ENCODE results near the gene FOXK2.

FOXK2 gene

GRCh38 chr17:82648165-82648668 lies 128.7 kb downstream of the FOXK2 start, which contains the start of gene WDR45B:
Gene WDR45B (minus strand): TSS chr17:82648444. CDS start chr17:82648340, 104 bp downstream.
- FAIRE-seq: no peak

GRCh38 chr17:82648742-82649331 lies 129.3 kb downstream of the FOXK2 start:
- no peak for FAIRE-seq

DNA sequence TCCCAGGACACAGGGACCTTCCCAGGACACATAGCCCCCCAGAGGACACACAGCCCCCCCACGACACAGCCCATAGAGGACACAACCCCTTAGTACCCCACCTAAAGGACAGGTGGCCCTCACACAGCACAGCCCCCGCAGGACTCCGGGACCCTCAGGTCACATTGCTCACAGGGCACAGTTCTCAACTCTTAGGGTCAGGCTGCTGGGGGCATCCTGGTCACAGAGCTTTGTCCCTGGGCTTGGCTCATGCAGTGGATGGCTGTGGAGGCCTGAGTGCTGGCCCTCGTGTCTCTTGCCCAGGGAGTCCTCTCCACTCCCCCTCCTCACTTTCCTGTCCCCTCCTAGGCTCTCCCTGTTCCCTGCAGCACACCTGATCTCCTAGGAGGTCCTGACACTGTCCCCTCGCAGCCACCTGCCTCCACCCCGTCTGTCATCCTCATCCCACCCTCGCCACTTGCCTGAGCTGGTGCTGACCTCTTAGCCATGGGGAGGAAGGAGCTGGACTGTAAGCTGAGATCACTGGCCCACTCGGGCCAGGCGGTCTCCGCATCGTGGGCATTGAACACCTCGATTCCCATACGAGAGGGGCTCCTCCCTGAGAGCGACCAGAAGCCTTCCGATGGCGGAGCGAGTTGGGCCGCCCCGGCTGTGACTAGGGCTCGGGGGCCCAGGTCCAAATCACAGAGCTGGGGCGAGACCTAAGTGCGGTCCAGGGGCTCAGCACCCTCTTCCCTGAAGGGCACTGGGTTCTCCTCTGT lies 130.1 kb downstream of the FOXK2 start:
- FAIRE-seq: no peak

- no peak for FAIRE-seq
Measured at GRCh38 chr17:82650723-82651122, 131.2 kb downstream of the FOXK2 start.

- no peak for FAIRE-seq
Measured at GRCh38 chr17:82653651-82654528, 134.4 kb downstream of the FOXK2 start.
